Measurements from ENCODE around the gene RNF187.

DNA sequence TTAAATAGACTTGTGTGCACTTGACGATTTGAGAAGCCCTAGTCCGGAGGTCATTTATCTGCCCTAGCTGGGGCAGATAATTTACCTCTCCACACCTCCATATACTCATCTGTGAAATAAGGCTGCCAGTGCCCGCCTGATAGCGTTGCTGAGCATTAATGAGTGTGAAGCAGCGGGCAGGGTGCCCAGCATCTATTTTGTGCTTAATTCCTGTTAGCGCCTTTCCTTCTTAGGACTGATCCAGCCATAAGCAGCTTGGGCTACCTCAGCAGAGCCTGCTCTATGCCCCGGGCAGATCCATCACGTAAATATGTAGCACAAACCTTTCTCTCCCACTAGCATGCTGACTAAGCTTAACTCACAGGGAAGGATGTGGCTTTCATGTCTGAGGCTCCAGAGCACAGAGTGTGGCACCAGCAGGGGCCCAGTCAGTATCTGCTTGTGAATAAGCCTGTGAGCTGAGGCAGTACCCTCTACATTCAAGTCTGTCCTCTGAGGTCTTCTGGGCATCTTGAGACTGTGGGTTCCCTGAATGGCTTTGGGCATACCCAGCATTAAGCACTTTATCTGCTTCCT lies 21.5 kb upstream of the RNF187 start:
- TF ChIP-seq ZNF274 (IDR thresholded peaks at IDR 0.05; ENCODE audit: low read depth, low read length) (no peak), YY1 (IDR thresholded peaks at IDR 0.05; ENCODE audit: insufficient read depth, insufficient read length) (no peak), SUZ12 (IDR thresholded peaks at IDR 0.05; ENCODE audit: extremely low read depth, insufficient read depth, insufficient read length) (no peak)
